Stimulated activated naive CD4-positive, alpha-beta T cell (primary cell): Measurements from ENCODE around the gene ERC2.

Experiments used
- DNase-seq, 6 experiments: peaks; one replicate each; lab custom pipeline; 2025; lab: John Stamatoyannopoulos, UW

Gene ERC2

DNA sequence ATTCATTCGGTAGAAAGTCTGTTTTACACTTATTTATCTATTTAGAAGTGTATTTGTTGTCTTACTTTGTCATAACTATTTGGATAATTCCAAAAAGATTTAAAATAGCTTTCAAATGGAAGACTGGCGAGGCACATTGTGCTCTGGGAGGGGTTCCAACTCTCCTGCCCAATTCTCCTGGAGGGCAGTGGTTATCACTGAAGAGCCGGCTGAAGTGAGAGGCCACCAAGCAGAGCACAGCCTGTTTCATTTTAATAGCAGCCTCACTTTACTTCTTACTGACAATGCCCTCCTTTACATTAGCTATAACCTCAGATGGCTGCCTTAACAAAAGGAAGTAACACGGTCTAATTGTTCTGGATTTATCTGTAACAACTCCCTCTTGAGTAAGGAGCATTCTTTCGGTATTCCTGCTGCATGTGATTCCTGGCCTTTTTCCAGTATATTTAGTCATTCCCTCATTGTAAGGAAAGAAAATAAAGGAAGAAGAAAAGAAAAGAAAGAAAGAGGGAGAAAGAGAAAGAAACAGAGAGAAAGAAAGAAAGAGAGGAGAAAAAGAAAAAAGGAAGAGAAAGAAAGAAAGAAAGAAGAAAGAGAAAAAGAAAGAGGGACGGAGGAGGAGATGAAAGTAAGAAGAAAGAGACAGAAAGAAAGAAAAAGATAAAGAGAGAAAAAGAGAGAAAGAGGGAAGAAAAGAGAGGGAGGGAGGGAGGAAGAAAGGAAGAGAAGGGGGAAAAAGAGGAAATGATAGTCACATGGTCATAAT is 641.4 kb downstream of the ERC2 start:
- no peak for DNase-seq

DNA sequence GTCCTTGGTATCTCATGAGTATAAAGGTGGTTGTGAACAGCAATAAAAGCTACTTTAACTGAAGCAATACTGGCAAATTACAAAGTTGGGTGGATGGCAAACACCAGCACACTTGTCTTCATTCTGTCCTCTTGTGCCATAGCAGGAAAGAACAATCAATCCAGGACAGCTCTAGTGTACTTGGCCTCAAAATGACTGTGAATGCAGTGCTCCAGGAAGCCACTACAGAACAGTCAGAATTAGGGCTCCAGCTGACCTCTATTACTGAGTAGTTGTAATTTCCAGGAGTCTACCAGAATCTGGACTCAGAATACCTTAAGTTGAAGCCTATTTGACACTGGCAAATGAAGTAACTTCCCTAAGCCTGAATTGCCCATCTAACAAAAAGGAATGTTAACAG is 642.2 kb downstream of the ERC2 start:
- no peak for DNase-seq

DNA sequence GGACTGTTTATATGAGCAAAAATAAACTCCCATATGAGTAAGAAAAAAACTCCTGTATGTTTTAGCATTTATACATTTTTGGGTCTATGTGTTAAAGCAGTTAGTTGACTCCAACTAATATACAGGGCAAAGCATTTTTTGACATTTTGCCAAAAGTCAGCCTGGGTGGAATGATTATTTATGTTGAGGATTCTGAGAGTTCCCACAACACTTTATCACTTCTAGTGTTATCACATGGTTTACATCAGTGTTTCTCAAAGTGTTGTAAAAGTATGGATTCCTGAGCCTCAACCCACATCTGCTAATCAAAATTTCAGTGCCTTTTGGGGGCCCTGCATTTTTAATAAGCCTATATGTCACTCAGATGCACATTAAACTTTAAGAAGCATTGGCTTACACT is 643.9 kb downstream of the ERC2 start:
- no peak for DNase-seq

DNA sequence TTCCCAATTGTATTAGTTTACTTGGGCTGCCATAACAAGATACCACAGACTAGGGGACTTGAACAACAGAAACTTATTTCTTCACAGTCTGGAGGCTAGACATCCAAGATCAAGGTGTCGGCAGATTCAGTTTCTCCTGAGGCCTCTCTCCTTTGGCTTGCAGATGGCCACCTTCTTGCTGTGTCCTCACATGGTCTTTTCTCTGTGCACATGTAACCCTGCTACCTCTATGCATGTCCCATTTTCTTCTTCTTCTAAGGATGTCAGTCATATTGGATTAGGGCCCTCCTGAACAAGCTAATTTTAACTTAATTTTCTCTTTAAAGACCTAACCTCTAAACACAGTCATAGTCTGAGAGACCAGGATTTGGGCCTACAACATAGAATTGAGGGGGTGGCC is 644.4 kb downstream of the ERC2 start:
- no peak for DNase-seq

DNA sequence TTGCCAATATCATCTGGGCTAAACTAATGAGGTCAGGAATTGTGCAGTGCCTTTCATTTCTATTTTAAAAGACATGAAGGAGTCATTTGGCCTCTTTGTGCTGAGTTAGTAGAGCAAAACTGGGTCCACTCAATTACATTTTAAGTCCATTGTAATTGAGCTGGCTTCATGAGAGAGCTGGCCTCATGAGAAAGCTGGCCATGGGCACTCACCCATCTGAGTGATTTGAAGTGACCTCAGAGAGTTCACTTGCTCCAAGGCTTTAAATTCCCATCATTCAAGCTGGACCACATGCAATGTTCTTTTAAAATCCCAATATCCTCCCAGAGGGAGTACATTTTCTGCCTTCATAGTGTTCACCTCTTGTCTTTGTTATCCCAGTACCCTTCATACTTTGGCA is 645.3 kb downstream of the ERC2 start:
- DNase-seq: no peak

DNA sequence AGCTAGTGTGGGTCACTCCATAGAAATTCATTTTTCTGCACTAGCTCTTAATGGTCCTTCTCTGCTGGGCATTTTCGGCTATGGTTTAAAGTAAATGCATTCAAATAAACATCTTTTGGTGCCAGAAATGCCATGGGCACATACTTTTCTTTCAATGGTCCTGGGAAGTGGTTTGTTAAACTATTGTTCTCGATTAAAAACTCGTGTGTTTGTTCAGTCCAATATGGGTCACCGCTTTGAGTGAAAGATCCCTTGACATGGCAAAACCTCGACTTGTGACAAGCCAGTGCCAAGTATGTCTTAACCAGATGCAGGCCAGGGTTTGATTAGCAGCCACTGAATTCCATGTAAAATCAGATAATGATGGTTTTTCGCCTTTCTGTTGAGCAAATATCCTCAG is 649.3 kb downstream of the ERC2 start:
- no peak for DNase-seq

DNA sequence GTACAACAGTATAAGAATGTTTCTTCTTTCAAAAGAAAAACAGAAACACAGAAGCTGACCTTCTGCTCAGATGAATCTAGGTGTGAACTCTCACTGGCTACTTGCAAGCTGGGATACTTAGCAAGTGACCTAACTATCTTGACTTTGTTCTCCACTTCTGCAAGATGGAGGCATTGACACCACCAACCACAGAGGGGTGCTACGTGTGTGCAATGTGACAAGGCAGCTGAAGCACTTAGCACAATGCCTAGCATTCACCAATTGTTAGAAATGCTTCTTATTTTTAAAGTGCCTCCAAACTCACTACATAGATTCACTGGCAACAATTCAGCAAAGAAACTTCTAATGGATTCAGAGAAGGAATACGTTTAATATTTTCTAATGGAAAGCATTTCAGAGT is 649.8 kb downstream of the ERC2 start:
- no peak for DNase-seq

DNA sequence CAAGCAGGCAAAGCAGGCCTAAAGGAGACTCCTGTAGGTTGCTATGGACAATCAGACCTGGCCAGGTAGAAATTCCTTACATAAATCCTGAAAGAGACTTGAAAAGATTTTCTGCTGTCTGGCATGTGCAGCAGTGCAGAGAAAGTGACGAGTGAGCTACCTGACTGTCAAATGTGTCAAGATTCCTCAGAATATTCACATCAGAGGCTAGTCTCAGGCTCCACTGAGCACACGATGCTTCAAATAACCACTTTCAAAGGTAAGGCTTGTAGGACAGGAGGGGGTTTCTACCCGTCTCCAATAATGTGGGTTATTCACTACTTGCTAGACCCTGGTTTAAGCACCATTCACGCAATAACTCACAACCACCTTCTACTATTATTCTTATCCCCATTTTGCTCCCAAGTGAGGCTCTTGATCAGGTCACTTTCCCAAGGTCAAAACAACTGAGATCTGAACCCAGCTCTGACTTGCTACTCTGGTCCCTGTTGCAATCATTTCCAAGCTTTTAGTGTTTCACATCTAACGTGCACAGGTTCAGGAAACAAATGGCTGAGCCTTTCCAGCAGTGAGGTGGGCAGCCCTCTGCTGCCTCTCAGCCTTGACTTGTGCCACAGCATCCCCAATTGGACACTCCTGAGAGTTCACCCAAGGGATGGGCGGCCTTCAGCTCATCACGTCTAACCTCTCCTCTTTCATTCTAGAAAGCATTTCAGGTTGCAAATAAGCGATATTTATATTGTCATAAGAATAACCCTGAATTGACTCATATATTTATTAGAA is 651.3 kb downstream of the ERC2 start:
- no peak for DNase-seq

DNA sequence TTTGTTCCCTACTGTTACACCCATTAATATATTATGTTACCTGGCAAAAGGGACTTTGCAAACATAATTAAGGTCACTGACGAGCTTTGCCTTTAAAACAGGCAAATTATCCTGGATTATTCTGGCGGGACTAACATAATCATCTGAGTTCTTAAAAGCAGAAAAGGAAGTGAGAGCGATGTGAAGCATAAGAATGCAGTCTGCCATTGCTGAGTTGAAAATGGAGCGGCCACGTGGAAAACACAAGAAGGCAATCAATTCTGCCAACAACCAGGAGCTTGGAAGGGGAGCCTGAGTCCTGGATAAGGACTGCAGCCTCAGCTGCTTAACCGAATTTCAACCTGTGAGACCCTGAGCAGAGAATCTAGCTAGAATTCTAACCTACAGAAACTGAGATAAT is 653.0 kb downstream of the ERC2 start:
- DNase-seq: no peak

DNA sequence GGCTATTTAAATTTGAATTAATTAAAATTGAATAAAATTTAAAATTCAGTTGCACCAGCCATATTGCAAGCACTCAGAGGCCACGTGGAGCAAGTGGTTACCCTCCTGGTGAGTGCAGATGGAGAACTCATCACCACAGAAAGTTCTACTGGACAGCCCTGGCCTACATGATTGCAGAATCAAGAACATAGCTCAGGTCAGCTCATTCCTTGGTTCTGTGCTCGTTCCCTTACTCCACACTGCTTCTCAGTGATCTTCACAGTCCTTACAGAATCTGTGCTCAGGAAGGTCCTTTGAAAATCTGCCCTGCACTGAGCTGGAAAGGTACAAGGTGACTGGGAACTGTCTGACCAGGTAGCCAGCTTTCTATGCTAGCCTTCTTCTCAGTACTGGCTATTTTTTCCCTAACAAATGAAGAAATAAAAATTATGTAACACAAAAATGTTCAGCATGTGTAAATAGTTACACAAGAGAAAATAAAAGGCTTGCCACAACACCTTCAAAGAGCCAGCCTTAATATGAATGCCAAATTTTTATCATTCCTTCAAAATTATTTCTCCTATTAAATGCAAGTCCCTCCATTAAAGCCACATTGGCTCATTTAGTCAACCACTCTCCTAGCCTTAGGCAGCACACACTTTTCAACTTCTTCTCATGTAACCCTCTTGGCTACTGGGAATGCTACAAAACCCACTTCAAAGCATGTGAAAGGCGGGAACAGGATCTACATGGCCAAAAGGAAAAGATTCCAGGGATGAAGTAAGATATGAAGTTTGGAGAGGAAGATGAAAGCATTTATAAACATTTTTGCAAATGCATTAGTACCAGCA is 654.8 kb downstream of the ERC2 start:
- no peak for DNase-seq

DNA sequence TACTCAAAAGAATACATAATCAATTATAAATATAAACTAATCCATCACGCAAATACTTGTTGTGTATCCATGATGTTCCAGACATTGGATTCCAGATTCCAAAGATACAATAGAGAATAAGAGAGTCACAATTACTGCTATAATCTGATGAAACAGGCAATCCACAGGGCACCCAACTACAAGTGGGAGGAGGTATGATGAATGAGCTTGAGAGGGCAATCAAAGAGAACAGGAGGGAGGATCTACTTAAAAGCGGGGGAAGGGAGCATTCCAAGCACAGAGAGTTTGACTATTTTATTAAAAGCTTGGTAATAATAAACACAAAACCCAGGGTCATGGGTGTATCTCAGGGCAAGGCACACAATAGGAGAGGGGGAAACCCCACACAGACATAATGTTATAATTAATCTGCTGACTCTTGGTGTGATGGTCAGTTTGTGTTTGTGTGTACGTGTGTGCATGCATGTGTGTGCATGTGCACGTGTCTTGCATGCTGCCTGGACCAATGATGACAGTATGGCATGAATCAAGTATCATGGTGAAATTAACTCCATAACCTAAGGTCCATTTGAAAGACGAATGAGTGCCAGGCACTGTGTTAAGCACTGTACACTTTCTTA is 655.8 kb downstream of the ERC2 start:
- DNase-seq: no peak

DNA sequence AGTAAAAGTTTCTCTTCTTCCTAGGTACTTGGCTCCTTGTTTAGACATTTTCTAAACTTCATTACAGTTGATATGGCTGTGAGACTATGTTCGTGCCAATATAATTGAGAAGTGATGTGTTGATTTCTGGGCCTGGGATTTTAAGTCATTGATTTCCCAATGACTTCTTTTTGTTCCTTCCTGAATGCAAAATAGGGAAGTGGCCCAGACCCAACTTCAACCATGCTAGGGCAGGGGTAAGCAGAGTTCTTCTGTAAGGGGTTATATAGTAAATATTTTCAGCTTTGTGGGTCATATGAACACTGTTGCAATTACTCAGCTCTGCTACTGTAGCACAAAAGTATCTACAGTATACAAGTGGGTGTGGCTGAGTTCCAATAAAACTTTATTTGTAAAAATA is 661.1 kb downstream of the ERC2 start:
- no peak for DNase-seq

DNA sequence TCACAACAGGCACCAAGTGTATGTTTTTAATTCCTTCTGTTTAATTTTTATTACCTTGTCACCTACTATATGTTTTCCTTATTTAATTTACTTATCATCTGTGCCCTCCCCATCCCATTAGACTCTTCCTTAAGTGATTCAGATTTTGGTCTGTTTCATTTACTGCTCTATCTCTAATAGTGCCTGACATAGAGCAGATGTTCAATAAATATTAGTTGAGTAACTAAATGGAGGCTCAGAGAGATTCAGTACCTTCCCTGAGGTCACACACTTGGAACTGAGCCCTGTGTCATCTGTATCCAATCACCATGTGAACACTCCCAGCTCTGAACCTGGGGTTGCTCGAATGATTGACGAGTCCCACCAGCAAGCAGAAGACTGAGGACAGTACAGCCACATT is 663.1 kb downstream of the ERC2 start:
- no peak for DNase-seq

DNA sequence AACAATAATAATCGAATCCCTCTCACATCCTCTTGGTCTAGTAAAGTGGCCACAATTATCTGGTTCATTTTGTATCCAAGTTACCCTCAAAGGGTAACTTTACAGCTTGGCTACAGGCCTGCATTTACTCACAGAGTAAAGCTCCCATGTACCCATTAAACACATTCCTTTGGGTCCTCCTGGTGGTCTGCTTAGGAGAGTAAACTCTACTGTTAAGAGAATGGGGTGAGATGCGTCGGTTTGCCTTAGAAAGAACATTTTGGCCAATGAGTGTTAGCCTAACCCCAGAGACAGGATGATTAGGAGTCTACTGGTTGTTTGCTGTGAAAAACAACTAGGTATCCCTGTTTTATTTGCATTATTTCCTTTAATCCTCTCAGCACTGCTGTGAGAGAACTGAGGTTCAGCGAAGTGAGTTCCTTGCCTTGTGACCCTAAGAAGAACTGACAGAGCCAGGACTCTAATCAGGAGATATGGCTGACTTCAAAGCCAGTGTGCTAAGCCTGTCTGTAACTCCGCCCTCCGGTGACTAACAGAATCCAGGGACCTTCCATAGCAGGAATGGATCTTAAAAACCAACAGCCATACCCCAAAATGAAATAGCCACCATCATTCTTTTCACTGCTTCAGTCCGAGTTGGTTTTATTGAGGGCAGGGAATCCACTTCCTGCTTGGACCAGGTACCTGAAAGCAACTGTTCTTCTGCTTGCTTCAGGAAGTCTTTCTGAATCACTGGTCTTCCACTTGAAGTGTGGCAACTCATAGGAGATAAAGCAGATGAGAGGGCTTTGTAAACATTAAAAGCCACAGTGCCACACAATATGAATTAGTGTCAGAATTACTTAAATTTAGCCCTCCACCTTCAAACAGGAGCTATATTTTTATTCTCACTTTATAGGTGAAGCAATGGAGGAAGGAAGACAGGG is 663.8 kb downstream of the ERC2 start:
- no peak for DNase-seq

DNA sequence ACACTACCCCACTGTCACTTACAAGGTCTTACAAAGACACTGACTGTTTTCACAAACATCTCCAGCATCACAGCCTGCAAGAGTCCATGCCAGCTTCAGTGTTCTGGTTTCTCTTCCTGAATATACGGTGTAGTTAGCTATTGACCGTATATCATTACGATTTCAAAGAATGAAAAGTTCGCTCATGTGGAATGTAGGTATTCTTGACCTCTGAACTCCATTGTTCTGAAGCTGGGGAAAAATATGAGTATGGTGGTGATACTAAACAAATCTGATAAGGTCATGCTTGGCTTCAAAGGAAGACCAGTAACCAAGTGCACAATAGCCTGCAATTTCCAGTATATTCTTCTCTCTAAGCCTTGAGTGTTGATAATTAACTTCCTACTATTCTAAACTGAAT is 665.5 kb downstream of the ERC2 start:
- DNase-seq: no peak

DNA sequence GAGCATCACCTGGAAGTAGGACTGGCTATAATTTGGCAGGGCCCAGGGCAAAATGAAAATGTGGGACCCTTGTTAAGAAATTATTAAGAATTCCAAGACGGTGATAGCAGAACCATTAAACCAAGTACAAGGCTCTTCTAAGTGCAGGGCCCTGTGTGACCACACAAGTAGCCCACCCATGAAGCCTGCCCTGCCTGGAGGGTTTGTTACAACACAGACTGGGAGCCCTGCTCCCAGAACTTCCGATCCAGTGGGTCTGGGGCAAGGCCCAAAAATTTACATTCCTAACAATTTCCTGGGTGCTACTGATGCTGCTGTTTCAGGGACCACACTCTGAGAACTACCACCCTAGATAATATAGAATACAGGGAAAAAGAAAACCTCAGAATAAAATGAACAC is 666.6 kb downstream of the ERC2 start:
- DNase-seq: no peak

DNA sequence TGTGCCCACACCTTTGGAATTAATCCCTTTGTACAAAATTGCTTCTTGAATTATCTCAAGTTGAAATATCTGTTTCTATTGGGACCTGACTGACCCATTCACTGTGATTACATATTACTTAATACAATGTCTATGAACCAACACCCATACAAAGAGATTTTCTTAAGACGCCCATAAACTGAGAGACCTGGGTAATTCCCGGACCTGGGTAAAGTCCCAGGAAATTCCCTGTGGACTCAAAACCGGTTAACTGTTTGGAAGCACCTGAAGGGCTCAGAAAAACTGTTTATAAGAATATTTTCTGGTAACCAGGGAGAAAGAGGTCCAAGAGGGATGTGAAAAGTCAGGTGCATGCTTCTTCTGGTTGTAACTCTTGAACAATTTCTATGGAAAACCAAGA is 667.2 kb downstream of the ERC2 start:
- no peak for DNase-seq

DNA sequence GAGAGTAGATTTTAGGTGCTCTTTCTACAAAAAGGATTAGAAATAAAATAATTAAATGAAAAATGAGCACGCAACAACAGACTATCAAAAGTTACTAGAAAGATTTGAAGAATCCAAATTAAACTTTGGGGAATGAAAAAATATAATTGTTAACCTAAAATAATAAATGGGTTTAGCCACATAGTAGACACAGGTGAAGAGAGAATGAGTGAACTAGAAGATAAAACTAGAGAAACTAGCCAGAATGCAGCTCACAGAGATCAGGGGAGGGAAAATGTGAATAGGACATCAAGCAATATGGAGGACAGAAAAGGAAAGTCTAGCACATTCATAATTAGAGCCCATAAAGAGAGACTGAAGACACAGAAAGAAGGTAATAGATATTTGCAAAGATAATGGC is 670.5 kb downstream of the ERC2 start:
- DNase-seq: no peak

DNA sequence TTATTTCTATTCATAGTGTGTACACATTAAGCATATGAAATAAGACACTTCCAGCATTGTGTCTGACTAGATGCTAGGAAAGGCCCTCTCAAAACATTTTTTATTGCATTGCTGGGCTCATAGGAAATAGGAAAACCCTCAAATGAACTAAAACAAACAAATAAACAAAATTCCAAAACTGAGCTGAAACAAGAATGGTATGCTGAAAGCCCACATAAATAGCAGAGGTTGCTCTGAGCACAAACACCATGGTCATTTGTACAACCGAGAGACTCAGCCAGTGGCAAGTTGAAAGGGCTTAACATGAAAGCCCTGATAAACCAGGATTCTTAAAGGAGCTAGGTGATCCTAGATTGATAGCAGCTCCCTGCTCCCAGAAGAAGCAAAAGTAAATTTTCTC is 671.2 kb downstream of the ERC2 start:
- no peak for DNase-seq

DNA sequence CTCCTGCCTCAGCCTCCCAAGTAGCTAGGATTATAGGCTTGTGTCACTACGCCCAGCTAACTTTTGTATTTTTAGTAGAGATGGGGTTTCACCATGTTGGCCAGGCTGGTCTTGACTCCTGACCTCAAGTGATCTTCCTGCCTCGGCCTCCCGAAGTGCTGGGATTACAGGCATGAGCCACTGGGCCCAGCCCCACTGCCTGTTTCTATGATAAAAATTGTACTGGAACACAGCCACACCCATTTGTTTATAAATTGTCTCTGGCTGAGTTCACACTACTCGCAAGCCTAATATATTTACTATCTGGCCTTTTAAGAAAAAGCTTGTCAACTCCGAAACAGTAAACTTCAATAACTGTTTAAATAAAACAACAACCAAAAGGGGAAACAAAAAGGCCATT is 671.7 kb downstream of the ERC2 start:
- no peak for DNase-seq

DNA sequence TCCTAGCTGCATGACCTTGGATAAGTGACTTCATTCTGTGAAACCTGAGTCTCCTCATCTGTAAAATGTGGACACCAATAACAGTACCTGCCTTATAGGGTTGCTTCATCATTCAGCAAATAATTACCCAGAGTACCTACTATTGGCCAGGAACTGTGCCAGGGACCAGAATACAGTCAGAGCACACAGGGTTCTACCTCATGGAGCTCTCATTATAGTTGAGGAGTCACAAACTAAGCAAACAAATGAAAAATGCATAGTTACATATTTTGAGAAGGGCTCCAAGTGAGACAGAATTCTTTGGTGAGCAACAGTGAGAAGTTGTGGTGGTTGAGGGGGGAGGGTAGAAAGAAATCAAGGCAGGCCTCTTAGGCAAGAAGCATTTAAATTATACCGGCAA is 672.5 kb downstream of the ERC2 start:
- DNase-seq: no peak
